GM12891 (cell line): Measurements from ENCODE around the gene SULT2B1.

Experiments
- POLR2A ChIP-seq: IDR thresholded peaks from 2 replicates; pipeline ENCODE4 v1.6.1; 2011; ENCODE audit warnings: low read depth, low read length, control low read depth
- POLR2AphosphoS5 ChIP-seq: IDR thresholded peaks from 2 replicates; pipeline ENCODE4 v1.6.1; 2011; ENCODE audit warnings: low read depth, low read length, control low read depth
- SPI1 ChIP-seq: IDR thresholded peaks from 2 replicates; pipeline ENCODE4 v1.6.1; 2011; ENCODE audit warnings: low read depth, low read length, control low read depth

DNA sequence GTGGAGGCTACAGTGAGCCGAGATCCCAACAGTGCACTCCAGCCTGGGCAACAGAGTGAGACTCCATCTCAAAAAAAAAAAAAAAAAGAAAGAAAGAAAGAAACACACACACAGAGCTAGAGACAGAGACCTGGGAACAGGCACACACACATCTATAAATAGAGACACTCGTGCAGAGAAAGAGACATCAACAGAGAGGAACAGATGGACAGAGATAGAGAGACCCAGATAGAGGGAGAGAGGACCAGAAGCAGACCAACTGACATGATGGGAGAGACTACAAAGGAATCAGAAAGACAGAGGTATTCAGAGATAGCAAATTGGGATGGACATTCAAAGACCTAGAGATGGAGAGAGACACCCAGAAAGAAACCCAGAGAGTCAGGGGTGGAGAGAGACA is 96.2 kb downstream of the SULT2B1 start:
- TF ChIP-seq POLR2A (no peak), POLR2AphosphoS5 (no peak), SPI1 (no peak)
